ENCODE data around the gene CDKAL1. TPM values are rescaled to one million over a fixed set of nuclear protein-coding genes. Genes with fewer than 3 reads are reported as not detected.

Gene CDKAL1
- total RNA-seq, 1 donor from 2014 or later, result 34.3 TPM

GRCh38 chr6:20947977-20948376, 413.7 kb downstream of the CDKAL1 start:
- DNase-seq (ENCODE audit: low spot score, unreplicated experiment), result no peak
- TF ChIP-seq CTCF (IDR thresholded peaks at IDR 0.05; ENCODE audit: unreplicated experiment), result no peak
- Mint-ChIP-seq H3K36me3 (ENCODE audit: insufficient read depth) (peaks cover 12% of the 10 kb centered on the region), H3K27ac (no peak overlapping the region), H3K4me1 (ENCODE audit: low read depth) (peaks cover 17% of the 10 kb centered on the region), H3K9me3 (ENCODE audit: low read depth) (peaks cover 16% of the 10 kb centered on the region), H3K4me3 (ENCODE audit: low read depth) (no peak overlapping the region), H3K27me3 (no peaks in the 10 kb centered on the region)

GRCh38 chr6:20948556-20948955, 414.3 kb downstream of the CDKAL1 start:
- no peak overlapping the region for H3K4me3 Mint-ChIP-seq (ENCODE audit: low read depth)
- peaks cover 10% of the 10 kb centered on the region for H3K9me3 Mint-ChIP-seq (ENCODE audit: low read depth)

GRCh38 chr6:20949138-20949537, 414.9 kb downstream of the CDKAL1 start:
- peaks cover 4% of the 10 kb centered on the region for H3K36me3 Mint-ChIP-seq (ENCODE audit: insufficient read depth)
- no peaks in the 10 kb centered on the region for H3K27me3 Mint-ChIP-seq
- no peak overlapping the region for H3K4me3 Mint-ChIP-seq (ENCODE audit: low read depth)
- H3K9me3 Mint-ChIP-seq (ENCODE audit: low read depth), result peaks cover 4% of the 10 kb centered on the region
- H3K4me1 Mint-ChIP-seq (ENCODE audit: low read depth), result peaks cover 23% of the 10 kb centered on the region
- TF ChIP-seq CTCF (IDR thresholded peaks at IDR 0.05; ENCODE audit: unreplicated experiment), result no peak
- no peak for DNase-seq (ENCODE audit: low spot score, unreplicated experiment)
- H3K27ac Mint-ChIP-seq, result no peak overlapping the region

More at GRCh38 chr6:20948556-20948955, 414.3 kb downstream of the CDKAL1 start:
- Mint-ChIP-seq H3K36me3 (ENCODE audit: insufficient read depth) (peaks cover 8% of the 10 kb centered on the region), H3K4me1 (ENCODE audit: low read depth) (peaks cover 19% of the 10 kb centered on the region), H3K27me3 (no peaks in the 10 kb centered on the region), H3K27ac (no peak overlapping the region)
- DNase-seq (ENCODE audit: low spot score, unreplicated experiment), result no peak
- no peak for TF ChIP-seq CTCF (IDR thresholded peaks at IDR 0.05; ENCODE audit: unreplicated experiment)

GRCh38 chr6:20952699-20953474, 418.6 kb downstream of the CDKAL1 start:
- peak overlapping the region; percentile 56 for H3K27ac Mint-ChIP-seq
- peaks cover 6% of the 10 kb centered on the region for H3K36me3 Mint-ChIP-seq (ENCODE audit: insufficient read depth)
- peaks cover 3% of the 10 kb centered on the region for H3K9me3 Mint-ChIP-seq (ENCODE audit: low read depth)
- peaks cover 40% of the 10 kb centered on the region for H3K4me1 Mint-ChIP-seq (ENCODE audit: low read depth)
- peak; percentile 41 for TF ChIP-seq CTCF (IDR thresholded peaks at IDR 0.05; ENCODE audit: unreplicated experiment)
- H3K4me3 Mint-ChIP-seq (ENCODE audit: low read depth), result no peak overlapping the region
- no peak for DNase-seq (ENCODE audit: low spot score, unreplicated experiment)
- no peaks in the 10 kb centered on the region for H3K27me3 Mint-ChIP-seq

GRCh38 chr6:20954315-20954714, 420.1 kb downstream of the CDKAL1 start:
- DNase-seq (ENCODE audit: low spot score, unreplicated experiment), result no peak
- peaks cover 6% of the 10 kb centered on the region for H3K36me3 Mint-ChIP-seq (ENCODE audit: insufficient read depth)
- H3K9me3 Mint-ChIP-seq (ENCODE audit: low read depth), result peaks cover 3% of the 10 kb centered on the region
- TF ChIP-seq CTCF (IDR thresholded peaks at IDR 0.05; ENCODE audit: unreplicated experiment), result no peak
- H3K27ac Mint-ChIP-seq, result peak overlapping the region; percentile 71
- H3K4me1 Mint-ChIP-seq (ENCODE audit: low read depth), result peaks cover 31% of the 10 kb centered on the region
- H3K4me3 Mint-ChIP-seq (ENCODE audit: low read depth), result peak overlapping the region; percentile 29
- no peaks in the 10 kb centered on the region for H3K27me3 Mint-ChIP-seq

Measured in progenitor cell of endocrine pancreas (in vitro differentiated cells).